ENCODE results near the gene HERC4.
"Not testable (repeated sequence)": the region's sequence is repeated elsewhere in the genome, so short reads cannot be mapped to it uniquely, and the experiment has no call there.

Gene HERC4

GRCh38 chr10:68087685-68088401 lies 12.8 kb upstream of the HERC4 start:
- no peak for DNase-seq

- no peak for DNase-seq
Measured at GRCh38 chr10:68086910-68087684, 12.0 kb upstream of the HERC4 start.

- no peak for DNase-seq
Measured at GRCh38 chr10:68086011-68086410, 10.9 kb upstream of the HERC4 start.

GRCh38 chr10:68084469-68084868 lies 9.4 kb upstream of the HERC4 start:
- no peak for DNase-seq

- DNase-seq = no peak
Measured at GRCh38 chr10:68083953-68084352, 8.9 kb upstream of the HERC4 start.

- no peak for DNase-seq
Measured at GRCh38 chr10:68082872-68083271, 7.8 kb upstream of the HERC4 start.

- DNase-seq = no peak
Measured at GRCh38 chr10:68081916-68082315, 6.8 kb upstream of the HERC4 start.

- DNase-seq = no peak
Measured at GRCh38 chr10:68080853-68081431, 5.9 kb upstream of the HERC4 start.

- no peak for DNase-seq
Measured at GRCh38 chr10:68079434-68079833, 4.4 kb upstream of the HERC4 start.

- DNase-seq = no peak
Measured at GRCh38 chr10:68077026-68077425, 1.9 kb upstream of the HERC4 start.

GRCh38 chr10:68076081-68076480 lies 998 bp upstream of the HERC4 start:
- not testable (repeated sequence) for DNase-seq

- DNase-seq = no peak
Measured at GRCh38 chr10:68075550-68076004, 494 bp upstream of the HERC4 start.

GRCh38 chr10:68074031-68074774 lies 880 bp downstream of the HERC4 start:
- DNase-seq = peak; percentile 17

GRCh38 chr10:68073631-68074030 lies 1.5 kb downstream of the HERC4 start:
- no peak for DNase-seq

GRCh38 chr10:68067508-68067907 lies 7.6 kb downstream of the HERC4 start:
- no peak for DNase-seq

- DNase-seq = no peak
Measured at GRCh38 chr10:68067029-68067428, 8.1 kb downstream of the HERC4 start.

- DNase-seq = no peak
Measured at GRCh38 chr10:68053553-68053952, 21.5 kb downstream of the HERC4 start.

- no peak for DNase-seq
Measured at GRCh38 chr10:68052463-68052862, 22.6 kb downstream of the HERC4 start.

- DNase-seq = no peak
Measured at GRCh38 chr10:68049289-68050078, 25.6 kb downstream of the HERC4 start.

- no peak for DNase-seq
Measured at GRCh38 chr10:68047554-68048327, 27.3 kb downstream of the HERC4 start.

- no peak for DNase-seq
Measured at GRCh38 chr10:68047122-68047521, 28.0 kb downstream of the HERC4 start.

- no peak for DNase-seq
Measured at GRCh38 chr10:68046642-68047041, 28.4 kb downstream of the HERC4 start.
